ENCODE results near the gene CDKAL1.

The CDKAL1 gene

GRCh38 chr6:21158873-21159272, 624.6 kb downstream of the CDKAL1 start:
- Histone ChIP-seq H3K4me3 (no peak overlapping the region), H3K27ac (no peak overlapping the region)

GRCh38 chr6:21159465-21159864, 625.2 kb downstream of the CDKAL1 start:
- Histone ChIP-seq H3K27ac (no peak overlapping the region), H3K4me3 (no peak overlapping the region)

GRCh38 chr6:21161707-21162106, 627.5 kb downstream of the CDKAL1 start:
- H3K4me3 ChIP-seq = no peak overlapping the region
- H3K27ac ChIP-seq = no peak overlapping the region

GRCh38 chr6:21163110-21163837, 629.0 kb downstream of the CDKAL1 start:
- Histone ChIP-seq H3K4me3 (no peak overlapping the region), H3K27ac (peak overlapping the region in 1 of 21 experiments; percentile 33)

GRCh38 chr6:21163838-21164180, 629.6 kb downstream of the CDKAL1 start:
- no peak overlapping the region for H3K4me3 ChIP-seq
- H3K27ac ChIP-seq = no peak overlapping the region

GRCh38 chr6:21164768-21165326, 630.6 kb downstream of the CDKAL1 start:
- Histone ChIP-seq H3K27ac (peak overlapping the region in 2 of 21 experiments; percentile 12 to 49), H3K4me3 (no peak overlapping the region)

GRCh38 chr6:21166754-21167153, 632.5 kb downstream of the CDKAL1 start:
- Histone ChIP-seq H3K27ac (no peak overlapping the region), H3K4me3 (no peak overlapping the region)

- no peak overlapping the region for H3K27ac ChIP-seq
- H3K4me3 ChIP-seq = no peak overlapping the region
Observed at GRCh38 chr6:21167790-21168189, 633.5 kb downstream of the CDKAL1 start.

GRCh38 chr6:21171801-21172200, 637.5 kb downstream of the CDKAL1 start:
- no peak overlapping the region for H3K27ac ChIP-seq
- no peak overlapping the region for H3K4me3 ChIP-seq

- H3K27ac ChIP-seq = no peak overlapping the region
- no peak overlapping the region for H3K4me3 ChIP-seq
Observed at GRCh38 chr6:21173031-21173430, 638.8 kb downstream of the CDKAL1 start.

- no peak overlapping the region for H3K27ac ChIP-seq
- H3K4me3 ChIP-seq = no peak overlapping the region
Observed at GRCh38 chr6:21173678-21174077, 639.4 kb downstream of the CDKAL1 start.

- Histone ChIP-seq H3K4me3 (no peak overlapping the region), H3K27ac (peak overlapping the region in 1 of 21 experiments; percentile 16)
Observed at GRCh38 chr6:21176197-21176596, 641.9 kb downstream of the CDKAL1 start.

- Histone ChIP-seq H3K27ac (no peak overlapping the region), H3K4me3 (no peak overlapping the region)
Observed at GRCh38 chr6:21180155-21180554, 645.9 kb downstream of the CDKAL1 start.

- no peak overlapping the region for H3K4me3 ChIP-seq
- no peak overlapping the region for H3K27ac ChIP-seq
Observed at GRCh38 chr6:21180800-21181337, 646.6 kb downstream of the CDKAL1 start.

GRCh38 chr6:21181866-21182265, 647.6 kb downstream of the CDKAL1 start:
- H3K4me3 ChIP-seq = no peak overlapping the region
- no peak overlapping the region for H3K27ac ChIP-seq

GRCh38 chr6:21182589-21182988, 648.3 kb downstream of the CDKAL1 start:
- no peak overlapping the region for H3K27ac ChIP-seq
- no peak overlapping the region for H3K4me3 ChIP-seq

GRCh38 chr6:21185861-21186478, 651.7 kb downstream of the CDKAL1 start:
- no peak overlapping the region for H3K4me3 ChIP-seq
- no peak overlapping the region for H3K27ac ChIP-seq

- H3K4me3 ChIP-seq = no peak overlapping the region
- no peak overlapping the region for H3K27ac ChIP-seq
Observed at GRCh38 chr6:21186479-21187055, 652.3 kb downstream of the CDKAL1 start.

GRCh38 chr6:21187485-21187884, 653.2 kb downstream of the CDKAL1 start:
- no peak overlapping the region for H3K27ac ChIP-seq
- no peak overlapping the region for H3K4me3 ChIP-seq

- peak overlapping the region in 7 of 21 experiments; percentile 4 to 45 (median 29) for H3K27ac ChIP-seq
- H3K4me3 ChIP-seq = no peak overlapping the region
Observed at GRCh38 chr6:21188505-21189223, 654.4 kb downstream of the CDKAL1 start.
